ENCODE data around the gene PPA2.
"Not testable (repeated sequence)": the region's sequence is repeated elsewhere in the genome, so short reads cannot be mapped to it uniquely, and the experiment has no call there.

PPA2 gene

GRCh38 chr4:105473324-105474098, at the start of gene PPA2:
Gene PPA2, minus strand, starts transcription at chr4:105474062. Its CDS starts 12 bp downstream, at chr4:105474050.
- peak; percentile 95 for DNase-seq

- peak; percentile 40 for DNase-seq
These were observed 47.2 kb upstream of the PPA2 start for GRCh38 chr4:105520819-105521790.

GRCh38 chr4:105510245-105510644, 36.4 kb upstream of the PPA2 start:
- DNase-seq, result no peak

- DNase-seq, result no peak
These were observed 35.9 kb upstream of the PPA2 start for GRCh38 chr4:105509714-105510113.

- DNase-seq, result no peak
These were observed 35.4 kb upstream of the PPA2 start for GRCh38 chr4:105509291-105509690.

GRCh38 chr4:105504744-105505143, 30.9 kb upstream of the PPA2 start:
- no peak for DNase-seq

- DNase-seq, result no peak
These were observed 29.6 kb upstream of the PPA2 start for GRCh38 chr4:105503484-105503883.

GRCh38 chr4:105496899-105497298, 23.0 kb upstream of the PPA2 start:
- DNase-seq, result no peak

- DNase-seq, result no peak
These were observed 21.8 kb upstream of the PPA2 start for GRCh38 chr4:105495667-105496066.

- no peak for DNase-seq
These were observed 16.7 kb upstream of the PPA2 start for GRCh38 chr4:105490523-105490922.

GRCh38 chr4:105483840-105484239, 10.0 kb upstream of the PPA2 start:
- DNase-seq, result no peak

GRCh38 chr4:105474099-105474518, 247 bp upstream of the PPA2 start:
- DNase-seq, result no peak

- DNase-seq, result no peak
These were observed 965 bp downstream of the PPA2 start for GRCh38 chr4:105472871-105473323.

GRCh38 chr4:105471566-105472176, 2.2 kb downstream of the PPA2 start:
- peak; percentile 76 for DNase-seq

GRCh38 chr4:105470766-105471165, 3.1 kb downstream of the PPA2 start:
- no peak for DNase-seq

GRCh38 chr4:105469736-105470135, 4.1 kb downstream of the PPA2 start:
- DNase-seq, result no peak

GRCh38 chr4:105466580-105466979, 7.3 kb downstream of the PPA2 start:
- DNase-seq, result no peak

- not testable (repeated sequence) for DNase-seq
These were observed 9.3 kb downstream of the PPA2 start for GRCh38 chr4:105464563-105464962.

- DNase-seq, result no peak
These were observed 11.3 kb downstream of the PPA2 start for GRCh38 chr4:105462576-105462975.

- DNase-seq, result no peak
These were observed 12.1 kb downstream of the PPA2 start for GRCh38 chr4:105461621-105462382.

GRCh38 chr4:105461221-105461620, 12.6 kb downstream of the PPA2 start:
- DNase-seq, result no peak

GRCh38 chr4:105460306-105460705, 13.6 kb downstream of the PPA2 start:
- DNase-seq, result no peak

Measured in retina (tissue), 1 donor.